Activated CD4-positive, CD25-positive, alpha-beta regulatory T cell (primary cell): Measurements from ENCODE around the gene ZNF497.
A peak's percentile ranks its signal among the peaks of the same experiment; 100 is the strongest.
"Not testable (repeated sequence)": the region's sequence is repeated elsewhere in the genome, so short reads cannot be mapped to it uniquely, and the experiment has no call there.

Experiments used
- DNase-seq, 4 experiments: peaks; one replicate each; lab custom pipeline; 2025; lab: John Stamatoyannopoulos, UW

ZNF497 gene

GRCh38 chr19:58394821-58395219, 32.3 kb upstream of the ZNF497 start:
- no peak for DNase-seq

GRCh38 chr19:58393725-58394033, 31.1 kb upstream of the ZNF497 start:
- no peak for DNase-seq

GRCh38 chr19:58392945-58393724, 30.6 kb upstream of the ZNF497 start:
- no peak for DNase-seq

- no peak for DNase-seq
Measured at GRCh38 chr19:58388175-58388526, 25.6 kb upstream of the ZNF497 start.

- no peak for DNase-seq
Measured at GRCh38 chr19:58387338-58388174, 25.0 kb upstream of the ZNF497 start.

- peak; percentile 91 to 92 (median 92) for DNase-seq
Measured at GRCh38 chr19:58386576-58387337, 24.2 kb upstream of the ZNF497 start, which contains the start of gene RPS5. Gene RPS5, plus strand, starts transcription at chr19:58387269. Its CDS starts 869 bp downstream, at chr19:58388138.

- no peak for DNase-seq
Measured at GRCh38 chr19:58385891-58386575, 23.5 kb upstream of the ZNF497 start.

GRCh38 chr19:58385313-58385890, 22.9 kb upstream of the ZNF497 start:
- no peak for DNase-seq

GRCh38 chr19:58382997-58383603, 20.5 kb upstream of the ZNF497 start:
- DNase-seq, result no peak

- no peak for DNase-seq
Measured at GRCh38 chr19:58381460-58382212, 19.1 kb upstream of the ZNF497 start.

- peak; percentile 88 to 97 (median 94) for DNase-seq
Measured at GRCh38 chr19:58380662-58381459, 18.3 kb upstream of the ZNF497 start, which contains the start of gene ZNF837. Gene ZNF837, minus strand, starts transcription at chr19:58381030. Its CDS starts 11,698 bp downstream, at chr19:58369332.

GRCh38 chr19:58380037-58380661, 17.6 kb upstream of the ZNF497 start:
- DNase-seq, result no peak

GRCh38 chr19:58379246-58379645, 16.7 kb upstream of the ZNF497 start:
- DNase-seq, result no peak

GRCh38 chr19:58376724-58377123, 14.2 kb upstream of the ZNF497 start:
- DNase-seq, result not testable (repeated sequence)

- no peak for DNase-seq
Measured at GRCh38 chr19:58374200-58374599, 11.6 kb upstream of the ZNF497 start.

GRCh38 chr19:58372311-58373133, 10.0 kb upstream of the ZNF497 start:
- DNase-seq, result no peak

- DNase-seq, result no peak
Measured at GRCh38 chr19:58368561-58369360, 6.2 kb upstream of the ZNF497 start.
